GM19455 (cell line): ENCODE results near the gene DDX43.
A peak's percentile ranks its signal among the peaks of the same experiment; 100 is the strongest.
"Not testable (repeated sequence)": the region's sequence is repeated elsewhere in the genome, so short reads cannot be mapped to it uniquely, and the experiment has no call there.

Experiments used
- ATAC-seq: cut with Tn5 transposase; IDR thresholded peaks from one replicate; pipeline ENCODE4 v1.9.1; 2021; ENCODE audit not compliant: unreplicated experiment

DDX43 gene

GRCh38 chr6:73388800-73389512, 5.7 kb upstream of the DDX43 start:
- peak; percentile 72 for ATAC-seq

- ATAC-seq: no peak
Measured at GRCh38 chr6:73389854-73390253, 4.8 kb upstream of the DDX43 start.

GRCh38 chr6:73391675-73392074, 3.0 kb upstream of the DDX43 start:
- ATAC-seq: no peak

GRCh38 chr6:73392188-73392587, 2.4 kb upstream of the DDX43 start:
- ATAC-seq: not testable (repeated sequence)

GRCh38 chr6:73393278-73393677, 1.4 kb upstream of the DDX43 start:
- ATAC-seq: no peak

- no peak for ATAC-seq
Measured at GRCh38 chr6:73395875-73396274, 1.2 kb downstream of the DDX43 start.

- ATAC-seq: no peak
Measured at GRCh38 chr6:73400656-73401055, 6.0 kb downstream of the DDX43 start.

GRCh38 chr6:73409395-73409794, 14.8 kb downstream of the DDX43 start:
- ATAC-seq: no peak

GRCh38 chr6:73413102-73413501, 18.5 kb downstream of the DDX43 start:
- no peak for ATAC-seq

- no peak for ATAC-seq
Measured at GRCh38 chr6:73418081-73418741, 23.6 kb downstream of the DDX43 start.

- no peak for ATAC-seq
Measured at GRCh38 chr6:73421534-73421933, 26.9 kb downstream of the DDX43 start.

- no peak for ATAC-seq
Measured at GRCh38 chr6:73435236-73435635, 40.6 kb downstream of the DDX43 start.

- no peak for ATAC-seq
Measured at GRCh38 chr6:73443555-73443954, 48.9 kb downstream of the DDX43 start.

GRCh38 chr6:73451223-73452106, 56.8 kb downstream of the DDX43 start:
- ATAC-seq: peak; percentile 50

GRCh38 chr6:73452107-73452461, 57.5 kb downstream of the DDX43 start, which contains the start of gene CGAS:
Gene CGAS (minus strand): TSS chr6:73452297. CDS start chr6:73452181, 116 bp downstream.
- ATAC-seq: peak; percentile 69

GRCh38 chr6:73455865-73456629, 61.4 kb downstream of the DDX43 start:
- no peak for ATAC-seq

- ATAC-seq: not testable (repeated sequence)
Measured at GRCh38 chr6:73459474-73459873, 64.8 kb downstream of the DDX43 start.

- ATAC-seq: no peak
Measured at GRCh38 chr6:73460056-73460455, 65.4 kb downstream of the DDX43 start.

GRCh38 chr6:73461537-73462350, 67.1 kb downstream of the DDX43 start, which contains the start of gene MTO1:
Gene MTO1 (plus strand): TSS chr6:73461737. CDS start chr6:73461855, 118 bp downstream.
- ATAC-seq: peak; percentile 95
